Endothelial cell (in vitro differentiated cells): ENCODE results near the gene FAM228B. TPM values are rescaled to one million over a fixed set of nuclear protein-coding genes. Genes with fewer than 3 reads are reported as not detected.
"Not testable (repeated sequence)": the region's sequence is repeated elsewhere in the genome, so short reads cannot be mapped to it uniquely, and the experiment has no call there.

Experiments used
- DNase-seq: peaks from one replicate; pipeline ENCODE4 v3.0.0; 2021; ENCODE audit warnings: low spot score
- H3K27ac Mint-ChIP-seq: one replicate; pipeline ENCODE4 v1.8.0; 2021; ENCODE audit warnings: mixed read lengths, inconsistent platforms; ENCODE audit not compliant: unreplicated experiment
- H3K27me3 Mint-ChIP-seq: one replicate; pipeline ENCODE4 v1.8.0; 2021; ENCODE audit warnings: mild to moderate bottlenecking, moderate library complexity, mixed read lengths, inconsistent platforms; ENCODE audit not compliant: unreplicated experiment
- H3K36me3 Mint-ChIP-seq: one replicate; pipeline ENCODE4 v1.8.0; 2021; ENCODE audit warnings: mild to moderate bottlenecking, low read depth, mixed read lengths, inconsistent platforms; ENCODE audit not compliant: unreplicated experiment
- H3K4me1 Mint-ChIP-seq: one replicate; pipeline ENCODE4 v1.8.0; 2021; ENCODE audit warnings: mild to moderate bottlenecking, mixed read lengths, inconsistent platforms; ENCODE audit not compliant: unreplicated experiment
- H3K4me3 Mint-ChIP-seq: one replicate; pipeline ENCODE4 v1.8.0; 2021; ENCODE audit warnings: mild to moderate bottlenecking, mixed read lengths, inconsistent platforms; ENCODE audit not compliant: unreplicated experiment
- H3K9me3 Mint-ChIP-seq: one replicate; pipeline ENCODE4 v1.8.0; 2021; ENCODE audit warnings: mixed read lengths, inconsistent platforms; ENCODE audit not compliant: unreplicated experiment
- total RNA-seq: library from RNA; stranded (reverse); fragmentation: NEBNext Ultra II Directional; extraction: Animal tissue kit (Norgen Biotek cat#: 25700); gene quantifications from one replicate; pipeline ENCODE4 v1.2.1, GENCODE V29; 2021; ENCODE audit not compliant: unreplicated experiment
- TF ChIP-seq, protein P1 (sequence below): fragments of 200-600 bp; sonication (generic); IDR thresholded peaks from one replicate; pipeline ENCODE4 v1.5.0; 2021; ENCODE audit warnings: antibody characterized with exemption; ENCODE audit not compliant: unreplicated experiment

FAM228B gene
- total RNA-seq, 1 donor from 2014 or later = 21.3 TPM

DNA sequence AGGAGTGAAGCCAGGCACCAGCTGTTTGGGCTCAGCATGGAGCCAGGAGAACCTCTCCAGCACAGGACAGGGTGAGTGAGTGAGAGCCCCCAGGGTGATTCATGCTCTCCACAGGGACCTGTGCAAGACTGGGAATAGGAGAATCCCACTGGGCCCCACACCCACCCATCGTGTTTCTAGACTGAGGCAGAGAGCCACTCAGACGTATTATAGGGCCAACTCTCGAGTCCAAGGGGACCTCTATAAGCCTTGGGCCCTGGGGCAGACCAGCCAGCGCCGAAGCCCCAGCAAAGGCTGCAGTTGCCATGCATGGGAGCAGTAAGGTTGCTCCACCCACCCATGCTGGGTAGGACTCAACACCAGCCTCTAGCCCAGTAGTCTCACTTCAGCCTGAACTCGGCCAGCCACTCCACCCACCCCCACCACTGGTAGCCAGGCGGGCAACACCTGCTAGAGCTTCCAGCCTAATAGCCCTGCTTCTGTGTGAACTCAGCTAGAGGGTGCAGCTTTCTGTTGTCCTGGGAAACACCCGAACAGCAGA is 19.1 kb upstream of the FAM228B start:
- Mint-ChIP-seq H3K36me3 (peaks cover 4% of the 10 kb centered on the region), H3K27me3 (peaks cover 5% of the 10 kb centered on the region)

DNA sequence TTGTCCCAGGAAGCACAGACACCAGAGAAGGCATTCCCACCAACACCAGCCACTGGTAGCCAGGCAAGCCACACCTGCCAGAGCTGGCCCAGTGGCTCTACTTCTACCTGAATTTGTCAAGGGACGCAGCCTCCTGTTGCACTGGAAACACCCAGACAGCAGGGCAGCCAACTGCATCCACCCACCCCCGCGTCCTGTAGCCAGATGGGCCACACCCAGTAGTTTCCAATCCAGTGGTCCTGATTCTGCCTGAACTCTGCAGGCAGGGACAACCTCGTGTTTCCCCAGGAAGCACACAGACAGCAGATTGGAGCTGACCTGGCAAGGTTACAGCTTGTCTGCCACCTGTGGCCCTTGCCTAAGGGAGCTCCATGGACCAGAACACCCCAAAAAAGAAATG is 18.4 kb upstream of the FAM228B start:
- Mint-ChIP-seq H3K4me1 (no peaks in the 10 kb centered on the region), H3K9me3 (no peaks in the 10 kb centered on the region), H3K27me3 (peaks cover 3% of the 10 kb centered on the region), H3K27ac (no peak overlapping the region), H3K36me3 (peaks cover 4% of the 10 kb centered on the region), H3K4me3 (no peak overlapping the region)
- TF ChIP-seq, protein P1, sequence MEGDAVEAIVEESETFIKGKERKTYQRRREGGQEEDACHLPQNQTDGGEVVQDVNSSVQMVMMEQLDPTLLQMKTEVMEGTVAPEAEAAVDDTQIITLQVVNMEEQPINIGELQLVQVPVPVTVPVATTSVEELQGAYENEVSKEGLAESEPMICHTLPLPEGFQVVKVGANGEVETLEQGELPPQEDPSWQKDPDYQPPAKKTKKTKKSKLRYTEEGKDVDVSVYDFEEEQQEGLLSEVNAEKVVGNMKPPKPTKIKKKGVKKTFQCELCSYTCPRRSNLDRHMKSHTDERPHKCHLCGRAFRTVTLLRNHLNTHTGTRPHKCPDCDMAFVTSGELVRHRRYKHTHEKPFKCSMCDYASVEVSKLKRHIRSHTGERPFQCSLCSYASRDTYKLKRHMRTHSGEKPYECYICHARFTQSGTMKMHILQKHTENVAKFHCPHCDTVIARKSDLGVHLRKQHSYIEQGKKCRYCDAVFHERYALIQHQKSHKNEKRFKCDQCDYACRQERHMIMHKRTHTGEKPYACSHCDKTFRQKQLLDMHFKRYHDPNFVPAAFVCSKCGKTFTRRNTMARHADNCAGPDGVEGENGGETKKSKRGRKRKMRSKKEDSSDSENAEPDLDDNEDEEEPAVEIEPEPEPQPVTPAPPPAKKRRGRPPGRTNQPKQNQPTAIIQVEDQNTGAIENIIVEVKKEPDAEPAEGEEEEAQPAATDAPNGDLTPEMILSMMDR = no peak
- DNase-seq = no peak

More for the DNA sequence above, 19.1 kb upstream of the FAM228B start:
- no peak for DNase-seq
- Mint-ChIP-seq H3K4me1 (no peaks in the 10 kb centered on the region), H3K27ac (no peak overlapping the region), H3K4me3 (no peak overlapping the region), H3K9me3 (no peaks in the 10 kb centered on the region)
- TF ChIP-seq, protein P1 = no peak

DNA sequence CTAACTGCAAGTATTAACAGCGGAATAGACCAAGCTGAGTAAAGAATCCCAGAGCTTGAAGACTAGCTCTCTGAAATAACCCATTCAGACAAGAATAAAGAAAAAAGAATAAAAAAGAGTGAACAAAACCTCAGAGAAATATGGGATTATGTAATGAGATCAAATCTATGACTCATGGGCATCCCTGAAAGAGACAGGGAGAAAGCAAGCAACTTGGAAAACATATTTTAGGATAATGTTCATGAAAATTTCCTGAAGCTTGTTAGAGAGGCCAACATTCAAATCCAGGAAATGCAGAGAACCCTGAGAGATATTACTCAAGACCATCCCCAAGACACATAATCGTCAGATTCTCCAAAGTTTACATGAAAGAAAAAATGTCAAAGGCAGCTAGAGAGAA is 17.5 kb upstream of the FAM228B start:
- H3K4me1 Mint-ChIP-seq = no peaks in the 10 kb centered on the region
- H3K4me3 Mint-ChIP-seq = no peak overlapping the region
- peaks cover 3% of the 10 kb centered on the region for H3K27me3 Mint-ChIP-seq
- no peaks in the 10 kb centered on the region for H3K9me3 Mint-ChIP-seq
- TF ChIP-seq, protein P1 = no peak
- no peak for DNase-seq
- peaks cover 4% of the 10 kb centered on the region for H3K36me3 Mint-ChIP-seq
- H3K27ac Mint-ChIP-seq = no peak overlapping the region

DNA sequence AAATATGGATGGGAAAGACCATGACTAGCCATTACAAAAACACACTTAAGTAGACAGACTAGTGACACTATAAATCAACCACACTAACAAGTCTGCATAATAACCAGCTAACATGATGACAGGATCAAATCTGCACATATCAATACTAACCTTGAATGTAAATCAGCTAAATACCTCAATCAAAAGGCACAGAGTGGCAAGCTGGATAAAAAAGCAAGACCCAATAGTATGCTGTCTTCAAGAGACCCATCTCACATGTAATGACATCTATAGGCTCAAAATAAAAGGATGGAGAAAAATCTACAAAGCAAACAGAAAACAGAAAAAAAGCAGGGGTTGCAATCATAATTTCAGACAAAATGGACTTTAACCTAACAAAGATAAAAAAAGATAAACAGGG is 16.5 kb upstream of the FAM228B start:
- Mint-ChIP-seq H3K4me1 (no peaks in the 10 kb centered on the region), H3K36me3 (peaks cover 4% of the 10 kb centered on the region), H3K9me3 (no peaks in the 10 kb centered on the region), H3K27ac (no peak overlapping the region), H3K27me3 (peaks cover 3% of the 10 kb centered on the region), H3K4me3 (no peak overlapping the region)
- DNase-seq = no peak
- TF ChIP-seq, protein P1 = no peak

DNA sequence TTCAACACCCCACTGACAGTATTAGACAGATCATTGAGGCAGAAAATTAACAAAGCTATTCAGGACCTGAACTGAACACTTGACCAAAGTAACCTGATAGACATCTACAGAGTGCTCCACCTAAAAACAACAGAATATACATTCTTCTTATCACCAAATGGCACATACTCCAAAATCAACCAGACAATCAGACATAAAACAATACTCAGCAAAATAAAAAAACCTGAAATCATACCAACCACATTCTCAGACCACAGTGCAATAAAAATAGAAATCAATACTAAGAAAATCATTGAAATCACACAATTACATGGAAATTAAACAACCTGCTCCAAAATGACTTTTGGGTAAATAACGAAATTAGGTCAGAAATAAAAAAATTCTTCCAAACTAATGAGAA is 15.9 kb upstream of the FAM228B start:
- Mint-ChIP-seq H3K27me3 (peaks cover 3% of the 10 kb centered on the region), H3K9me3 (no peaks in the 10 kb centered on the region), H3K4me1 (no peaks in the 10 kb centered on the region), H3K36me3 (peaks cover 4% of the 10 kb centered on the region), H3K4me3 (no peak overlapping the region), H3K27ac (no peak overlapping the region)
- TF ChIP-seq, protein P1 = no peak
- no peak for DNase-seq

DNA sequence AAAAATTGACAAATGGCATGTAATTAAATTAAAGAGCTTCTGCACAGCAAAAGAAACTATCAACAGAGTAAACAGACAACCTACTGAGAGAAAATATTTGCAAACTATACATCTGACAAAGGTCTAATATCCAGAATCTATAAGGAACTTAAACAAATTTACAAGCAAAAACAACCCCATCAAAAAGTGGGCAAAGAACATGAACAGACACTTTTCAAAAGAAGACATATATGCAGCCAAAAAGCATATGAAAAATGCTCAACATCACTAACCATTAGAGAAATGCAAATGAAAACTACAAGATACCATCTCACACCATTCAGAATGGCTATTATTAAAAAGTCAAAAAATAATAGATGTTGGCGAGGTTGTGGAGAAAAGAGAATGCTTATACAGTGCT is 13.8 kb upstream of the FAM228B start:
- not testable (repeated sequence) for H3K4me1 Mint-ChIP-seq

More for the DNA sequence above, 13.8 kb upstream of the FAM228B start:
- H3K36me3 Mint-ChIP-seq, H3K4me3 Mint-ChIP-seq, H3K27ac Mint-ChIP-seq, H3K27me3 Mint-ChIP-seq, DNase-seq, H3K9me3 Mint-ChIP-seq: not testable (repeated sequence)
